Measurements from ENCODE around the gene RNF213. TPM values are rescaled to one million over a fixed set of nuclear protein-coding genes. Genes with fewer than 3 reads are reported as not detected.

RNF213 gene
- total RNA-seq, 2 experiments from 2014 or later = 152 TPM

GRCh38 chr17:80352991-80353665 lies 92.5 kb downstream of the RNF213 start:
- CTCF ChIA-PET = no interaction called here
- POLR2A ChIA-PET = no interaction called here

DNA sequence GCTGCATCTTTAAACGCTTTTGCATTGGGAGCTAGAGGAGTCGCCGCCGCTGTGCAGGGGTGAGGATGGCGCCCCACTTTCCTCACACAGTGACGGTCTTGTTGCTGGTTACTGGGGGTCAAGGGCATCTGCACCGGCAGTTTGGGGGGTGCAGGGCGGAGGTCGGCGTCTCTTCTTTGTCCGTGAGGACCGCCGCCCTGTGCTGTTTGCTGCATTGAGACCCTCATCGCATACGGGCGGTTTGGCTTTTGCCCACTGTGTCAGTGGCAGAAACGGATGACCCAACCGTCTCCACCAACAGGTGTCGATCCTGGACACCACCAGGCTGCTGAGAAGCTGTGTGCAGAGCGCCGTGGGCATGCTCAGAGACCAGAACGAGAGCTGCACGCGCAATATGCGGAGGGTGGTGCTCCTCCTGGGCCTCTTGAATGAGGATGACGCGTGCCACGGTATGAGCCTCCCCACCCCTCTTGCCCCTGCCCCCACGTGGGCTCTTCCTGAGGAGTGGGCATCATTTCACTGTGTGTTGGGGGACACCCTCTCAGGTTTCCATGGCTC lies 93.1 kb downstream of the RNF213 start:
- POLR2A ChIA-PET = no interaction called here

DNA sequence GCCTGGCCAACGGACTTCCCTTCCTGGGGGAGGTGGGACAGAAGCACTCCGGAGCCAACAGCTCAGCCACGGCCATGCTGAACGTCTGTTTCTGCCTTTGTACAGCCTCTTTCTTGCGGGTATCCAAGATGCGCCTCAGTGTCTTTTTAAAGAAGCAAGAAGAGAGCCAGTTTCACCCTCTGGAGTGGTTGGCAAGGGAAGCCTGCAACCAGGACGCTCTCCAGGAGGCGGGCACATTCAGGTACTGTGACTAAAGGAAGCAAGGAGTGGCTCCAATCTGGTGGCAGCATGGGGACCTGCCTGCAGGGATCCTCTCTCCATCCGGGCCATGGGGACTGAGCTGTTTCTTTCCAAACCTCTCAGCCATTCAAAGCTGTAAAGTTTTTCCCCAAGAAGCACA lies 93.7 kb downstream of the RNF213 start:
- POLR2A ChIA-PET = no interaction called here
- CTCF ChIA-PET = no interaction called here

More for the DNA sequence above, 93.1 kb downstream of the RNF213 start:
- CTCF ChIA-PET = no interaction called here

DNA sequence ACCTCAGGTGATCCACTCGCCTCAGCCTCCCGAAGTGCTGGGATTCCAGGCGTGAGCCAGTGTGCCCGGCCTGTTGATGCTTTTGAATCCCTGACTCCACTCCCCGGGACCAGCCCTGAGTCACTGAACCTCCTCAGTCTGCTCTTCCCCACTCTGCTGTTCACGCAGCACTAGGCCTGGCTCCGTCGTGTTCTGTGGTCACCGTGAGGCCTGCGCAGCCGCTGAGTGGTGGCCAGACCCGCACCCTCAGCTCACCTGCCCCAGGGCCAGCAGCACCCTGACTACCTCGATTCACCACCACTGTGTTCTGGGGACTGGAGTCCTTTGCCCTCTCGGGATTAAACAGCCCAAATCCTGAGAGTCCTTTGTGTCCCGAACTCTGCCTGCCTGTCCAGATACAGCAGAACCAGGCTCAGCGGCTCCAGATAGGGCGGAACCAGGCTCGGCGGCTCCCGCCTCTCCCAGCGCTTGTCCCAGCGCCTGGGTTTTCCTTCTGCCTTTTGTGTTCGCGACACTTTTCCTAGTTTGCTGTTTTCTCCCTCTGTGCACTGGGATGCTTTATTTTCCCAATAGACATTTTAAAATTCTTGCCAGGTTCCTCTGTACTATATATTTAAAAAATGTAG lies 95.7 kb downstream of the RNF213 start:
- CTCF ChIA-PET = no interaction called here
- POLR2A ChIA-PET = interaction anchor here (0.6 kb wide), 1 partner anchor 189 kb away, joined by 4 read pairs; no protein-coding TSS in a partner anchor

DNA sequence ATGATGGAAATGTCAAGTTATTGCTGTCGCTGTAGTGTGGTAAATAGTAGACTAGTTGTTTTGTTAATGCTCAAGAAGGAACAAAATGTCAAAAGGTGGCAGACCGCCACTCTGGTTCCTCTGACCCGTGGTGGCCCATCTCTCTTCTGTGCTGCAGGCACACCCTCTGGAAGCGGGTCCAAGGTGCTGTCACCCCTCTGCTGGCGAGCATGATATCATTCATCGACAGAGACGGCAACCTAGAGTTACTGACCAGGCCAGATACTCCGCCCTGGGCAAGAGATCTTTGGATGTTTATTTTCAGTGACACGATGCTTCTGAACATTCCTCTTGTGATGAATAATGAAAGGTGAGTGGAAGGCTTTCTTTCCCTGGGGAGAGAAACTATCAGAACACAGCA lies 97.5 kb downstream of the RNF213 start:
- POLR2A ChIA-PET = no interaction called here
- CTCF ChIA-PET = no interaction called here

GRCh38 chr17:80358861-80359260 lies 98.2 kb downstream of the RNF213 start:
- ChIA-PET CTCF (no interaction called here), POLR2A (no interaction called here)

DNA sequence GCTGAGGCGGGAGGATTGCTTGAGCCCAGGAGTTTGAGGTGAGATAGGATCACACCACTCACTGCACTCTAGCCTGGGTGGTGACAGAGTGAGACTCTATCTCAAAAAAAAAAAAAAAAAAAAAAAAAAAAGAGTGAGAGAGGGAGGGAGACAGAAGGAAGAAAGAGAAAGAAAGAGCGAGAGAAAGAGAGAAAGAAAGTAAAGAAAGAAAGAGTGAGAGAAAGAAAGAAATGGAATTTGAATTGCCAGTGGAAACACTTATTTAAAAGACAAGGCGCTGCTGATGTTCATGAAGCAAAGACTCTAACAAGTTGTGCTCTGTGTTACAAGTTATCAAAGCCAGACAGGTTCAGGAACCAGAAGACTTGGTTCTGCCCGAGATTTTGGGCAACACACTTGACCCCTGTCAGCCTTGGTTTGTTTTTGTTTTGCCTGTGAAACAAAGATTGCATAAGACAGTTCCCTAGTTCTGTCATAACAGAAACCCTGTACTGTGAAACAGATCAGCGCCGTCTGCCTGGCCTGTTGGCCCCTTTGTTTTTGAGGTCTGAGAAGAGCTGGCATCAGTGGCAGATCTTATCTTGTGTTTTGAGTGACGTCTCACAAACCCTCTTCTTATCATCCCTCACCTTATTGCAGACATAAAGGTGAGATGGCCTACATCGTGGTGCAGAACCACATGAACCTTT lies 98.9 kb downstream of the RNF213 start:
- ChIA-PET CTCF (no interaction called here), POLR2A (no interaction called here)

GRCh38 chr17:80360396-80360795 lies 99.7 kb downstream of the RNF213 start:
- ChIA-PET POLR2A (no interaction called here), CTCF (no interaction called here)

DNA sequence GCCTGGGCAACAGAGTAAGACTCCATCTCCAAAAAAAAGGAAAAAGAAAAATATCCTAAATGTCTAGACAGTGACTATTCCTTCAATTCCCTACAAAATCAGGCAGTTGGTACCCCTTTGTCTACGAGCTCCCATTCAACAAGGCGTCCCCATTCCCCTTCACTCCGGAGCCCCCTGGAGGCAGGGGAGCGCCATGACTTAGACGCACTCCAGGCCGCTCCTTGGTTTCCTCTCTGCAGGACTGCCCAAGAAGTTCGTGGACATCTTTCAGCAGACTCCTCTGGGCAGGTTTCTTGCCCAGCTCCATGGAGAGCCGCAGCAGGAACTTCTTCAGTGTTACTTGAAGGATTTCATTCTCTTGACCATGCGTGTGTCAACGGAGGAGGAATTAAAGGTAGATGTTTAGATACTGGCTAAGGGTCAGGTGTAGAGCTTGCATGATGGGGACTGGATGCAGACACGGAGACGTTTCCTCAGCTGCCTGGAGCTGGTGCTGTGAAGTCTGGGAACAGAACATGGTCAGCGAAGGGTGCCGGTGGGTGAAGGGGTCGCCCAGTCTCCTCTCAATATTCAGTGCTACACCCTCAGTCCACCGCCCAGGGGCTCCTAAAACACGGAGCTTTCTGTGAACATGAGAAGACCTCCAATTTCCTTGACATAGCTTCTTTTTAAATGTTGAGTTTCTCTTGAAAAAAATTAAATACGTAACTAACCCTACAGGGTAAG lies 101.0 kb downstream of the RNF213 start:
- CTCF ChIA-PET = interaction anchor here (1.7 kb wide), 1 partner anchor 166 kb away, joined by 5 read pairs; no protein-coding TSS in a partner anchor
- POLR2A ChIA-PET = no interaction called here

GRCh38 chr17:80362428-80363119 lies 101.9 kb downstream of the RNF213 start:
- CTCF ChIA-PET = interaction anchor here (1.7 kb wide), 1 partner anchor 167 kb away, joined by 5 read pairs; no protein-coding TSS in a partner anchor
- POLR2A ChIA-PET = interaction anchor here (0.6 kb wide), 1 partner anchor 1158 kb away, joined by 3 read pairs; no protein-coding TSS in a partner anchor

DNA sequence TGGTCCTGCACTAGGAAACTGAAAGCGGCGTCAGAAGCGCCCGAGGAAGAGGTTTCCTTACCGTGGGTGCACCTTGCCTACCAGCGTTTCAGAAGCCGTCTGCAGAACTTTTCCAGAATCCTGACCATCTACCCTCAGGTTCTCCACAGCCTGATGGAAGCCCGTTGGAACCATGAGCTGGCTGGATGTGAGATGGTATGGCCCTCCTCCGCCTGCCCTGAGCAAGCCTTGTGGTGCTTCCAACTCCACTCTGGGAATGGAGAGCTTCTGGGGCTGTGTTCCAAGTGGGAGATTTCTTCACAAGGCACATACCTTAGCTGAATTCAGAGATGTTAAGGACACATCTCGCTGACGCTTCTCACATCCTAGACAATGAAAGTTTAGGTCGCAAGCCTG lies 102.5 kb downstream of the RNF213 start:
- CTCF ChIA-PET = no interaction called here
- POLR2A ChIA-PET = no interaction called here

DNA sequence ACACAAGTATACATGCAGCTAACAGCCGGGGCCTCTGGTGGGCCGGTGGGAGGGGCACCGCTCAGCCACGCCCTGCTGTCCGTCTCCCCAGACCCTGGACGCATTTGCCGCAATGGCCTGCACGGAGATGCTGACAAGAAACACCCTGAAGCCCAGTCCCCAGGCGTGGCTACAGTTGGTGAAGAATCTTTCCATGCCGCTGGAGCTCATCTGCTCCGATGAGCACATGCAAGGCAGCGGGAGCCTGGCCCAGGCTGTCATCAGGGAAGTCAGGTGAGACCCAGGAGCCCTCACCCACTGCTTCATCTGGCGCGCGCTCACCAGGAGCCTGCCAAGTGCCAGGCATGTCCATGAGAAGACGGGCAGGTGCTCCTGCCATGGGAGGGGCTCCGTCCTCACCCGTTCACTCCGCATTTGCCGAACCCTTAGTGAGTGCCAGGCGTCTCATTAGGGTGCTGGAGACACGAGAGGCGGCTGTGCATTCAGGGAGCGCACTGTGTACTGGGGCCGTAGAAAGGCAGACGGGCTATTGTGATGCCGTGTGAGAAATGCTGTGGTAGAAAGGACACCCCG lies 103.0 kb downstream of the RNF213 start:
- ChIA-PET POLR2A (no interaction called here), CTCF (no interaction called here)

DNA sequence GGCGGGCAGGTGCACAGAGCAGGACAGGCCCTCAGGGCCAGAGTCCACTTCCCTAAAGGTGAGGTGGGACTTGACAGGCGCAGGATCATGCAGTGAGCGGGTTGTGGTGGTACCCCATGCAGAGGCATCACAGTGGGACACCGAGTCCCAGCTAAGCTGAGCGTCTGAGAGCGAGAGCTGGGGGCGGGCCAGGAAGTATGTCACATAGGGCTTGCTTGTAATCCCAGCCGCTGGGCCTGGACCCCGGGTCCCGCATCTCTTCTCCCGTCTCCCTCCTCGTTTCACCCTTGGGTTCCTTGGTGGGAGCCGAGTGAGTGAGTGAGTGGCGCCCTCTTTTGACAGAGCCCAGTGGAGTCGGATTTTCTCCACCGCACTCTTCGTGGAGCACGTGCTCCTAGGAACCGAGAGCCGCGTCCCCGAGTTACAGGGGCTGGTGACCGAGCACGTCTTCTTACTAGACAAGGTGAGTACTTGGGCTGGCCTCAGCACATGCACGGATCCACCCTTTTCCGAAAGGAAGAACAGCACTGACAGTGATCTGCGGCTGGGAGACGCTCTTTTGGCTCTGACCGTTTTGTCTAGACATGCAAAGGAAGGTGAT lies 103.5 kb downstream of the RNF213 start:
- ChIA-PET CTCF (interaction anchor here (1.1 kb wide), 1 partner anchor 55 kb away, joined by 3 read pairs; no protein-coding TSS in a partner anchor), POLR2A (no interaction called here)

DNA sequence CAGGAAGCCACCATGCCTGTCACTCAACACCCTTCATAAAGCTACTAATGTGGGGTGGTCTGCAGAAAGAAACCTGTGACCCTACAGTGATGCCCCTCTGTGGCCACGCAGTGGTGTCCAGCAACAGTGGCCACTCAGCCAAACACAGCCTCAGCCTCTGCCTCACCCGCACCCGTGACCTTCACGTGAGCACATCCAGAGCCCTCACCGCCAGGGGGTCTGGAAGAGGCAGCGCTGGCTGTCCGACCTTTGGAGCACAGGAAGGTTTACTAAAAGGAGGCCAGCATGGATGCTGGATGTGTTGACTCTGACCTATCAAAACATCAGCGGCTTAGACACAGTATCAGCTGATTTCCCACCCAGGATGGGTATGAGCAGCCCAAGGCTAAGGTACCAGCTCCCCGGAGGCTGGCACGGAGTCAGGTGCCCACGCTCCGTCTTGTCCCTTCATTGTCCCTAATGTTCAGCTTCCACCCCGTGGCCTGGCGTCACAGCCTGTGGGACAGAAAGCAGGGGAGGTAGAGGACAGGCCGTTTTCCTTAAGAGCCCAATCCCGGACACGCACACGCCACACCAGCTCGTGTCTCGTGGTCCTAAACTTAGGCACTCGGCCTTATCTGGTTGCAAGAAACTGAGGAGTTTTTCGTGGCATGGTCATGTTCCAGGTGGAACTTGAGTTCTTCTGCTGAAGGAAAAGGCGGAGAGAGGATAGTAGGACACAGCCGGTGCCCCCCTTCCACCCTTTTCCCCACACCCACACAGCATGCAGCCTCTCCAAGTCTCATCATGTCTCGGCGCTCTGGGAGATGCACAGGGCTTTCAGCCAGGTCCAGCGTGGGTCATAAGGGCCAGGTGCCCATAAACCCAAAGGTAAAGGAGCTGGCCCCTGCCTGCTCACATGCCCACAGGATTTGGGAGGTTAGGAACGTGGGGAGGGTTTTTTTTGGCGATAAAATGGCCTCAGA lies 104.6 kb downstream of the RNF213 start:
- ChIA-PET POLR2A (no interaction called here), CTCF (interaction anchor here (1.1 kb wide), 1 partner anchor 56 kb away, joined by 3 read pairs; no protein-coding TSS in a partner anchor)

DNA sequence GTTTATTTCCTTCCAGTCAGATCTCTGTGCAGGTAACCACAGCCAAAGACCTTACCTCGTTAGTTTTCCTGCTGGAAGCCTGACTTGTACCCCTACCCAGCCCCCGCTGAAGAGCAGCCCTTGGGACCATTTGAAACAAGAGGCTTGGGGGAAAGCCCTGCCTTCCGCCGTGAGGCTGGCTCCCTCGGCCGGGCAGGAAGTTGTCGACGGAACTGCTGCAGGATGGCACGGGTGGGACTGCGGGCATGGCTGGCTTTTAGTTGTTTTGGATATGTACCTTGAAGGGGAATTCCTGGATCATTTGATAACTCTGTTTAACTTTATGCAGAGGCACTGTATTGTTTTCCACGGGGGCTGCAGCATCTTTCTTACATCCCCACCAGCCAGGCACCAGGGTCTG lies 105.3 kb downstream of the RNF213 start:
- CTCF ChIA-PET = no interaction called here

GRCh38 chr17:80367503-80367902 lies 106.9 kb downstream of the RNF213 start:
- ChIA-PET CTCF (no interaction called here), POLR2A (no interaction called here)

More for the DNA sequence above, 105.3 kb downstream of the RNF213 start:
- POLR2A ChIA-PET = no interaction called here

DNA sequence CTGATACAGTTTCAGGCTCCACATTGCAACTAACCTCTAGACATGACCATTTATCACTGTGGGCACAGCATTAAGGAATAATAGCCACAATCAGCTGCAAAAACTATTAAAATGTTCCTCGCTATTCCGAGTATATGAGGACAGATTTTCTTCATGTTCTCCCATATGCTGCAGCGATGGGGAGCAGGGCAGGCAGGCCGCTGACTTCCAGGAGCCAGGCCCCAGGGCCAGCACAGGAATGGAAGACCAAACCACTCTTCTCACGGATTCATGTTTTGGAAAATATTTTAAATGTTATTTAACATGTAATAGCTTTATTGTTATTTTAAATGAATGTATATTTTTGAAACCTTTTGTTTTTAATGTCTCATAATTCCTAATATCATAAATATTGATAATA lies 110.5 kb downstream of the RNF213 start:
- ChIA-PET POLR2A (no interaction called here), CTCF (no interaction called here)

DNA sequence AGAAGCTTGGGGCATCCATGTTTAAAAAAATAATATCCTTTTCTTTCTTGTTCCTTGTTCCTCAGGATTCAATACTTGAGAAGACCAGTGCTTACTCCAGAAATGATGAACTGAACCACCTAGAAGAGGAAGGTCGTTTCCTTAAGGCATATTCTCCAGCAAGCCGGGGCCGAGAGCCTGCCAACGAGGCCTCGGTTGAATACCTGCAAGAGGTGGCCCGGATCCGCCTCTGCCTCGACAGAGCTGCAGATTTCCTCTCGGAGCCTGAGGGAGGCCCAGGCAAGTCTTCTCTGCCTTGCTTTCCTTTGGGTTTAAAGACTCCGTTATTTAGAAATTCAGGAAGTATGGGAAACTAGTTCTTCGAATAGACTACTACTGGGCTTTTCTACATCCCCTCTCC lies 111.8 kb downstream of the RNF213 start:
- CTCF ChIA-PET = no interaction called here

More for the DNA sequence above, 111.8 kb downstream of the RNF213 start:
- POLR2A ChIA-PET = no interaction called here

Measured in activated CD8-positive, alpha-beta memory T cell treated with anti-CD3 and anti-CD28 coated beads for 36 hours (primary cell).